HEK293T (cell line): ENCODE data around the gene NECTIN1.

Source experiments
- ARNT ChIP-seq: fragments of 450-650 bp; IDR thresholded peaks from 2 replicates; pipeline ENCODE4 v1.6.1; 2017; ENCODE audit warnings: mild to moderate bottlenecking
- BHLHE40 ChIP-seq: fragments of 450-650 bp; IDR thresholded peaks from 2 replicates; pipeline ENCODE4 v1.6.1; 2016; ENCODE audit warnings: mild to moderate bottlenecking, moderate library complexity, borderline replicate concordance
- ELF4 ChIP-seq: fragments of 450-650 bp; IDR thresholded peaks from 2 replicates; pipeline ENCODE4 v1.6.1; 2017; ENCODE audit warnings: antibody characterized with exemption
- FOXA1 ChIP-seq: fragments of 450-650 bp; IDR thresholded peaks from 2 replicates; pipeline ENCODE4 v1.6.1; 2016; ENCODE audit warnings: mild to moderate bottlenecking
- FOXK2 ChIP-seq: fragments of 450-650 bp; IDR thresholded peaks from 2 replicates; pipeline ENCODE4 v1.6.1; 2016; ENCODE audit warnings: mild to moderate bottlenecking
- HDGF ChIP-seq: fragments of 450-650 bp; IDR thresholded peaks from 2 replicates; pipeline ENCODE4 v1.6.1; 2017; ENCODE audit warnings: antibody characterized with exemption, borderline replicate concordance
- LEF1 ChIP-seq: fragments of 450-650 bp; IDR thresholded peaks from 2 replicates; pipeline ENCODE4 v1.6.1; 2017; ENCODE audit warnings: mild to moderate bottlenecking, borderline replicate concordance
- PKNOX1 ChIP-seq: fragments of 450-650 bp; IDR thresholded peaks from 2 replicates; pipeline ENCODE4 v1.6.1; 2016
- SP1 ChIP-seq: fragments of 450-650 bp; IDR thresholded peaks from 2 replicates; pipeline ENCODE4 v1.6.1; 2017
- SUZ12 ChIP-seq: fragments of 450-650 bp; IDR thresholded peaks from 2 replicates; pipeline ENCODE4 v1.6.1; 2016; ENCODE audit warnings: mild to moderate bottlenecking
- TARDBP ChIP-seq: fragments of 450-650 bp; IDR thresholded peaks from 2 replicates; pipeline ENCODE4 v1.6.1; 2016
- ZNF384 ChIP-seq: fragments of 450-650 bp; IDR thresholded peaks from 2 replicates; pipeline ENCODE4 v1.6.1; 2016

- TF ChIP-seq SP1 = no peak
- no peak for TF ChIP-seq PKNOX1
- no peak for TF ChIP-seq FOXK2
- no peak for TF ChIP-seq SUZ12
- no peak for TF ChIP-seq ZNF384
- TF ChIP-seq BHLHE40 = no peak
- no peak for TF ChIP-seq ELF4
- TF ChIP-seq TARDBP = no peak
- no peak for TF ChIP-seq ARNT
- TF ChIP-seq LEF1 = no peak
- no peak for TF ChIP-seq HDGF
- no peak for TF ChIP-seq FOXA1
Observed at GRCh38 chr11:119721129-119722120, 7.6 kb downstream of the NECTIN1 start.
